Coronary artery (tissue), 2 donors: ENCODE data around the gene ENAH.

Experiments
- DNase-seq: peaks from one replicate; pipeline ENCODE4 v3.0.0-alpha.2; 2017; ENCODE audit warnings: low spot score
- H3K27ac ChIP-seq, 2 donors: fragments of 200-600 bp; sonication (generic); one replicate each; pipeline ENCODE4 v1.5.1; 2016 to 2019
- H3K4me3 ChIP-seq: fragments of 200-600 bp; sonication (generic); 2 replicates; pipeline ENCODE4 v1.5.1; 2016; ENCODE audit warnings: mild to moderate bottlenecking, moderate library complexity
- CTCF ChIP-seq: fragments of 200-600 bp; sonication (generic); IDR thresholded peaks from one replicate; pipeline ENCODE4 v1.5.1; 2019; ENCODE audit warnings: antibody characterized with exemption

The ENAH gene

GRCh38 chr1:225559326-225559725, 93.6 kb downstream of the ENAH start:
- DNase-seq: no peak
- H3K27ac ChIP-seq: no peak overlapping the region
- H3K4me3 ChIP-seq: no peak overlapping the region
- no peak for TF ChIP-seq CTCF

- no peak for DNase-seq
- no peak overlapping the region for H3K27ac ChIP-seq
- TF ChIP-seq CTCF: no peak
- H3K4me3 ChIP-seq: no peak overlapping the region
Observed at GRCh38 chr1:225556694-225557093, 96.2 kb downstream of the ENAH start.

GRCh38 chr1:225555821-225556220, 97.1 kb downstream of the ENAH start:
- H3K4me3 ChIP-seq: no peak overlapping the region
- H3K27ac ChIP-seq: no peak overlapping the region
- DNase-seq: no peak
- TF ChIP-seq CTCF: no peak

- peak; percentile 35 for TF ChIP-seq CTCF
- no peak for DNase-seq
- Histone ChIP-seq H3K27ac (no peak overlapping the region), H3K4me3 (no peak overlapping the region)
Observed at GRCh38 chr1:225554216-225554812, 98.6 kb downstream of the ENAH start.

- no peak for DNase-seq
- TF ChIP-seq CTCF: no peak
- no peak overlapping the region for H3K27ac ChIP-seq
- no peak overlapping the region for H3K4me3 ChIP-seq
Observed at GRCh38 chr1:225549821-225550220, 103.1 kb downstream of the ENAH start.

GRCh38 chr1:225548140-225548857, 104.6 kb downstream of the ENAH start:
- DNase-seq: no peak
- no peak for TF ChIP-seq CTCF
- Histone ChIP-seq H3K27ac (no peak overlapping the region), H3K4me3 (no peak overlapping the region)

GRCh38 chr1:225545649-225546048, 107.3 kb downstream of the ENAH start:
- Histone ChIP-seq H3K4me3 (no peak overlapping the region), H3K27ac (no peak overlapping the region)
- no peak for TF ChIP-seq CTCF
- DNase-seq: no peak
